Kidney (tissue), 14 donors: ENCODE results near the gene AMFR. TPM values are rescaled to one million over a fixed set of nuclear protein-coding genes. Genes with fewer than 3 reads are reported as not detected.

ENCODE experiments used
- DNase-seq, 5 donors: peaks; one replicate each; pipeline ENCODE4 v3.0.0-alpha.2; 2013 to 2020
- FAIRE-seq: peaks from 2 replicates; lab custom pipeline; 2012; peaks lifted over from hg19 to GRCh38; lab: Jason Lieb, UNC
- H3K27ac ChIP-seq, 2 donors: one replicate each; pipeline ENCODE4 v1.7.0; 2013; ENCODE audit warnings: low read depth in 2 of 2, low read length in 2 of 2, inconsistent platforms in 1 of 2
- H3K27me3 ChIP-seq: one replicate; pipeline ENCODE4 v1.7.1; 2013; ENCODE audit warnings: low read length, inconsistent platforms; ENCODE audit not compliant: control insufficient read depth, insufficient read depth
- H3K36me3 ChIP-seq, 3 donors: one replicate each; pipeline versions ENCODE4 v1.7.0 to v1.7.1; 2013; ENCODE audit warnings: low read length in 3 of 3, control low read depth in 1 of 3, inconsistent platforms in 1 of 3; ENCODE audit not compliant: insufficient read depth in 3 of 3, control insufficient read depth in 2 of 3
- H3K4me1 ChIP-seq, 3 donors: one replicate each; pipeline versions ENCODE4 v1.7.0 to v1.7.1; 2013; ENCODE audit warnings: low read length in 3 of 3, inconsistent platforms in 1 of 3, low read depth in 1 of 3; ENCODE audit not compliant: control insufficient read depth in 2 of 3, insufficient read depth in 2 of 3
- H3K4me3 ChIP-seq, 3 donors: one replicate each; pipeline versions ENCODE4 v1.7.0 to v1.8.1; 2013; ENCODE audit warnings: low read length in 3 of 3, control low read depth in 1 of 3, inconsistent platforms in 1 of 3
- H3K9ac ChIP-seq, 3 donors: one replicate each; pipeline versions ENCODE4 v1.7.0 to v1.7.1; 2013; ENCODE audit warnings: low read length in 3 of 3, control low read depth in 1 of 3, inconsistent platforms in 1 of 3
- H3K9me3 ChIP-seq, 3 donors: one replicate each; pipeline versions ENCODE4 v1.7.0 to v1.7.1; 2013; ENCODE audit warnings: low read length in 3 of 3, control low read depth in 1 of 3, inconsistent platforms in 1 of 3; ENCODE audit not compliant: control insufficient read depth in 2 of 3, insufficient read depth in 1 of 3
- CTCF ChIP-seq: IDR thresholded peaks from 3 replicates; pipeline ENCODE4 v1.5.1; 2012; ENCODE audit warnings: mild to moderate bottlenecking, moderate library complexity, borderline replicate concordance; ENCODE audit not compliant: insufficient read depth; ENCODE audit errors: extremely low read depth
- intact Hi-C: fragments of 100-400 bp; cut with DNase I; formaldehyde crosslinking; loops from one replicate; pipeline ENCODE4 v1.11.1; 2022
- polyA plus RNA-seq: library from polyadenylated mRNA; stranded (reverse); fragments of 350-450 nt; fragmentation: Illumina TruSeq; extraction: RNeasy Lipid Tissue Mini Kit (QIAGEN cat#74804); gene quantifications from one replicate; pipeline ENCODE4 v1.2.3, GENCODE V29; 2014; ENCODE audit warnings: low read depth, low replicate concordance; ENCODE audit not compliant: insufficient read depth
- total RNA-seq: library from RNA; stranded (reverse); fragmentation: NEBNext Ultra II Directional; extraction: Animal tissue kit (Norgen Biotek cat#: 25700); gene quantifications from one replicate; pipeline ENCODE4 v1.2.1, GENCODE V29; 2021
- donor health status: control.
- donor health status: control.
- donor health status: control.
- donor health status: control.
- donor health status: control.
- donor health status: DM: yes; HTN: yes; CAD: no.
- donor health status: Normal renal cell carcinoma (clear cell type).

Gene AMFR
- total and polyA plus RNA-seq, 2 donors from 2014 or later: 143 to 163 TPM

GRCh38 chr16:56338566-56339318 lies 86.6 kb downstream of the AMFR start:
- Histone ChIP-seq H3K4me3 (no peak overlapping the region), H3K4me1 (no peaks in the 10 kb centered on the region), H3K36me3 (no peaks in the 10 kb centered on the region), H3K9me3 (no peaks in the 10 kb centered on the region), H3K27me3 (no peaks in the 10 kb centered on the region), H3K9ac (no peak overlapping the region), H3K27ac (no peak overlapping the region)
- DNase-seq (peak in 1 of 5 donors; percentile 61), FAIRE-seq (no peak)
- intact Hi-C loops: no loop called here
- TF ChIP-seq CTCF: no peak

DNA sequence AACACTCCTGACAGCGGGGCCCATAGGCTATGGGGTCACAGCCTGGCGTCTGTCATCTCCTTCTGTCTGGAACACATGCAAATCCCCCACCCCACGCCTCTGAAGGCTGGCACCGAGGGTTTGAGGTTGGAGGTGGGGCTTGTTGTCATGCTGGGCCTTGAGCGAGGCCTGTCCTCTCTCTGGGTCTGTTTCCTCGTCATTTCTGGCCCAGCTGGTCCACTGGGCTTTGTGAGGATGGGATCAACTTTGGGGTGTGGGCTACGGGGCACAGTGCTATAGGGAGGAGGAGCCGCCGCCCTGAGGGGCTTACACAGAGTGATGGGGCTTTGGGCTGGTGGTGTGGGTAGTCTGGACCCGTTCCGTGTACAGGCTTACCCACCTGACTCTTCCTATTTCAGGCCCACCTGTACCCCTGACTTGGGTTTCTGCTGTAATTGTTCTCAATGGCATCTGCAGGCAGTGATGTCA lies 87.5 kb downstream of the AMFR start:
- H3K4me3 ChIP-seq: no peak overlapping the region
- FAIRE-seq (no peak), DNase-seq (peak in 1 of 5 donors; percentile 42)
- intact Hi-C loops: no loop called here
- H3K27me3 ChIP-seq: no peaks in the 10 kb centered on the region
- H3K36me3 ChIP-seq: no peaks in the 10 kb centered on the region
- H3K9me3 ChIP-seq: no peaks in the 10 kb centered on the region
- no peak overlapping the region for H3K27ac ChIP-seq
- H3K9ac ChIP-seq: no peak overlapping the region
- no peaks in the 10 kb centered on the region for H3K4me1 ChIP-seq
- no peak for TF ChIP-seq CTCF

DNA sequence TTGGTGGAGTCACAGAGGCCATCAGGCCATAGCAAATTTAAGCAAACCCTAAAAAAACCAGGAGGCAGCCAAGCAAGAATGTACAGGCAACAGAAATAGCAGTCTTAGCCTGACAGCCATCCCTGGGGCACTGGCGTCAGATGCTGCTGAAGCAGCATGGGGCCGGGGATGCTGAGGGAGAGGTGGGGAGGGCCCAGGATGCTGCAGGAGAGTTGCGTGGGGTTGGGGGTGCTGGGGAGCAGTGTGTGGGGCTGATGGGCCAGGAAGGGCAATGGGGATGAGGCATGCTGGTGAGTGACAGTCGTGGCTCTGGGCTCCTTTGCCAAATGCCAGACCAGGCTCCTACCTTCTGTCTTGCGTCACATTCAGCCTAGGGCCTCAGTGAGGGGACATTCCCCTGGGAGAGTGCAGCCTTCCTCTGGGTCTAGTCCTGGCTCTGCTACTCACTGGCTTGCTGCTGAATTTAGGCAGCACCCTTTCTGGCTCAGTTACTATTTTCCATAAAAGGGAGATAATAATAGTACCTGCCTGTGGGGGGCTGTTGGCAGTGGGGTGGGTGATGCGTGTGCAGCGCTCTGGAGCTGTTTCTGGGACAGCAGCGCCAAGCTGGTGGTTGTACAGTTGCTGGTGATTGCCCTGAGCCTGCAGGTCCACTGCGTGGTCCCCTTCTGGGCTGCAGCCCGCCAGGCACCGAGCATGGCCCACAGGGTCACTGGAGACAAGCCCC lies 88.1 kb downstream of the AMFR start:
- peak in 1 of 5 donors; percentile 44 for DNase-seq
- H3K9me3 ChIP-seq: no peaks in the 10 kb centered on the region
- H3K4me1 ChIP-seq: no peaks in the 10 kb centered on the region
- FAIRE-seq: no peak
- no peak overlapping the region for H3K4me3 ChIP-seq
- no peaks in the 10 kb centered on the region for H3K36me3 ChIP-seq
- H3K27ac ChIP-seq: no peak overlapping the region
- no peaks in the 10 kb centered on the region for H3K27me3 ChIP-seq
- H3K9ac ChIP-seq: no peak overlapping the region
- intact Hi-C loops: no loop called here
- TF ChIP-seq CTCF: no peak
